Hematopoietic multipotent progenitor cell treated with erythropoietin and hydrocortisone succinate and interleukin-3 and kit ligand, for 15 days (in vitro differentiated cells): ENCODE data around the gene PTPRZ1.

Source experiments
- DNase-seq: peaks from one replicate; pipeline ENCODE4 v3.0.0-alpha.2; 2015; ENCODE audit warnings: low spot score

PTPRZ1 gene

GRCh38 chr7:122055073-122055472 is 182.1 kb downstream of the PTPRZ1 start:
- DNase-seq, result no peak

- no peak for DNase-seq
These were observed 184.0 kb downstream of the PTPRZ1 start for GRCh38 chr7:122056977-122057376.

- DNase-seq, result no peak
These were observed 186.6 kb downstream of the PTPRZ1 start for GRCh38 chr7:122059542-122059941.

- no peak for DNase-seq
These were observed 190.2 kb downstream of the PTPRZ1 start for GRCh38 chr7:122063146-122063545.

GRCh38 chr7:122064971-122065370 is 192.0 kb downstream of the PTPRZ1 start:
- no peak for DNase-seq

GRCh38 chr7:122067077-122067476 is 194.1 kb downstream of the PTPRZ1 start:
- no peak for DNase-seq

GRCh38 chr7:122068046-122068445 is 195.1 kb downstream of the PTPRZ1 start:
- DNase-seq, result no peak

- DNase-seq, result no peak
These were observed 196.0 kb downstream of the PTPRZ1 start for GRCh38 chr7:122068999-122069398.

GRCh38 chr7:122070062-122070461 is 197.1 kb downstream of the PTPRZ1 start:
- DNase-seq, result no peak

GRCh38 chr7:122070834-122071233 is 197.9 kb downstream of the PTPRZ1 start:
- DNase-seq, result no peak

- no peak for DNase-seq
These were observed 199.3 kb downstream of the PTPRZ1 start for GRCh38 chr7:122072272-122072671.

- no peak for DNase-seq
These were observed 200.1 kb downstream of the PTPRZ1 start for GRCh38 chr7:122072924-122073599.

- DNase-seq, result no peak
These were observed 200.7 kb downstream of the PTPRZ1 start for GRCh38 chr7:122073635-122074034.

- no peak for DNase-seq
These were observed 209.2 kb downstream of the PTPRZ1 start for GRCh38 chr7:122082160-122082559.

GRCh38 chr7:122082670-122083069 is 209.7 kb downstream of the PTPRZ1 start:
- no peak for DNase-seq

- DNase-seq, result peak; percentile 63
These were observed 220.2 kb downstream of the PTPRZ1 start for GRCh38 chr7:122092964-122093797.

GRCh38 chr7:122094549-122094948 is 221.6 kb downstream of the PTPRZ1 start:
- DNase-seq, result no peak

GRCh38 chr7:122095642-122096041 is 222.7 kb downstream of the PTPRZ1 start:
- no peak for DNase-seq

- DNase-seq, result peak; percentile 34
These were observed 227.1 kb downstream of the PTPRZ1 start for GRCh38 chr7:122100021-122100420.

- no peak for DNase-seq
These were observed 230.1 kb downstream of the PTPRZ1 start for GRCh38 chr7:122103064-122103463.
